ENCODE data around the gene SMIM13. TPM values are rescaled to one million over a fixed set of nuclear protein-coding genes. Genes with fewer than 3 reads are reported as not detected.
A peak's percentile ranks its signal among the peaks of the same experiment; 100 is the strongest.

SMIM13 gene
- total and polyA plus RNA-seq, 2 donors (not counting 3 experiments of a cell fraction or from before 2014, with no cell fraction given) = 3.2 to 14.7 TPM

GRCh38 chr6:11111769-11112437 lies 18.3 kb downstream of the SMIM13 start:
- dilution Hi-C loops (cut with MboI; ENCODE audit: extremely low pct_ligation_motif_present, low sequenced_read_pairs) = no loop called here
- CTCF ChIA-PET = no interaction called here

More at GRCh38 chr6:11111769-11112437, 18.3 kb downstream of the SMIM13 start:
- peak; percentile 90 for FAIRE-seq
- POLR2A ChIA-PET = no interaction called here
- no peaks in the 10 kb centered on the region for H3K27me3 ChIP-seq (ENCODE audit: control insufficient read depth in 2 of 2, insufficient read depth in 2 of 2, low read length in 2 of 2)
- peak; percentile 43 for DNase-seq (ENCODE audit: low read depth, low spot score)
- no TSS peak for BruUV-seq (replicated peaks)
- no peak overlapping the region for H2AFZ ChIP-seq (ENCODE audit: low read depth, low read length)
- peaks cover 12% of the 10 kb centered on the region for H3K4me1 ChIP-seq (ENCODE audit: control insufficient read depth, extremely low read depth, insufficient read depth, low read length)
- no peaks in the 10 kb centered on the region for H3K9me1 ChIP-seq (replicated peaks; ENCODE audit: control insufficient read depth, extremely low read depth, insufficient read depth, low read length)
- H3K4me2 ChIP-seq (ENCODE audit: insufficient read depth, low read length) = peak overlapping the region; percentile 4
- TF ChIP-seq CTCF (IDR thresholded peaks at IDR 0.05; ENCODE audit: extremely low read depth in 1 of 2, insufficient read depth in 1 of 2, low read depth in 1 of 2, low read length in 2 of 2) (no peak), GATA2 (IDR thresholded peaks at IDR 0.05; ENCODE audit: insufficient read depth, insufficient read length, low read depth, low read length) (peak; percentile 87), MAX (IDR thresholded peaks at IDR 0.05; ENCODE audit: insufficient read depth, insufficient read length) (peak; percentile 57)
- H3K27ac ChIP-seq (ENCODE audit: insufficient read depth, low read depth, low read length) = no peak overlapping the region
- peaks cover 58% of the 10 kb centered on the region for H3K79me2 ChIP-seq (ENCODE audit: control insufficient read depth, insufficient read depth, low read length)
- intact Hi-C loops (cut with micrococcal nuclease) = loop anchor here (1.0 kb wide), 1 partner anchor 14 kb away; no protein-coding TSS in a partner anchor
- H3K36me3 ChIP-seq (ENCODE audit: control insufficient read depth in 2 of 2, extremely low read depth in 1 of 2, insufficient read depth in 2 of 2, low read length in 2 of 2) = no peaks in the 10 kb centered on the region
- H3K9me3 ChIP-seq (replicated peaks; ENCODE audit: control insufficient read depth, insufficient read depth, low read length) = no peaks in the 10 kb centered on the region
- no peak overlapping the region for H3K4me3 ChIP-seq (replicated peaks in 1 of 3; ENCODE audit: insufficient read depth in 1 of 3, low read depth in 1 of 3, low read length in 3 of 3)
- no peak overlapping the region for H3K9ac ChIP-seq (replicated peaks; ENCODE audit: extremely low read depth, insufficient read depth, low read length)
- no peaks in the 10 kb centered on the region for H4K20me1 ChIP-seq (replicated peaks; ENCODE audit: control insufficient read depth, extremely low read depth, insufficient read depth, low read length)
